ENCODE data around the gene RGS12. TPM values are rescaled to one million over a fixed set of nuclear protein-coding genes. Genes with fewer than 3 reads are reported as not detected.

RGS12 gene
- total and polyA plus RNA-seq, 2 experiments from 2014 or later = 8.0 to 19.0 TPM

DNA sequence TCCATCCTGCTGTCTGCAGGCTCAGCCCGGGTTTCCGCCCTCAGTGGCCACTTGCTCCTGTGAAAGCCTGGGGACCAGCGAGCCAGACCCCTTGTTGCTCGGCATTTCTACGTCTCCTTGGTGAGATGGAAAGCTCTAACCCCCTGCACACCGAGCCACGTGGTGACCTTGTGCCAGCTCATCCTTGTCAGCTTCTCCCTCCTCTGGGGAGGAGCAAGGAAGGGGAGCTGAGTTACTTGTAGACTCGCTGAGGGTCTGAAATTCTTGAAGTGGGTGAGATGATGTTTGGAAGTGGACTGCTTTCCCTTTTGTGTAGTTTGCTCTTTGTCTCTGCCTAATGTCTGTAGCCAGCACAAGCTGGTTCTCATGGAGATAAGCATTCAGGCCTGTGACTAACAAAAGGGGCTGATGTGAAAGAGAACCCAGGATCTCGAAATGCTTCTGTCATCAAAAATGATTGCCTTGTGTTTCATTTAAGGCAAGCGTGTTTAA lies 29.3 kb downstream of the RGS12 start (continued):
- no peak for TF ChIP-seq ZNF462 (CRISPR knock-in tag; IDR thresholded peaks at IDR 0.05)

- Histone ChIP-seq H3K9me2 (ENCODE audit: insufficient read depth) (no peaks in the 10 kb centered on the region), H3K27me3 (ENCODE audit: insufficient read depth) (no peaks in the 10 kb centered on the region), H3K27ac (ENCODE audit: low read depth) (no peak overlapping the region), H3K4me3 (no peak overlapping the region), H4K20me1 (replicated peaks; ENCODE audit: insufficient read depth) (peaks cover 3% of the 10 kb centered on the region), H3K4me1 (ENCODE audit: insufficient read depth) (peaks cover 6% of the 10 kb centered on the region; the same call in 1 of the 2 replicates), H3K36me3 (ENCODE audit: insufficient read depth) (no peaks in the 10 kb centered on the region), H2AFZ (no peak overlapping the region), H3K79me2 (replicated peaks; ENCODE audit: insufficient read depth) (peaks cover 9% of the 10 kb centered on the region; the same call in 1 of the 2 replicates), H3F3A (replicated peaks; ENCODE audit: low read depth) (no peaks in the 10 kb centered on the region), H3K4me2 (no peak overlapping the region)
- Mint-ChIP-seq H3K4me3 (no peak overlapping the region), H3K4me1 (peaks cover 30% of the 10 kb centered on the region), H3K27ac (no peak overlapping the region), H3K36me3 (ENCODE audit: low read depth) (no peaks in the 10 kb centered on the region; the same call in 2 of the 3 replicates), H3K9me3 (no peaks in the 10 kb centered on the region; the same call in 2 of the 3 replicates), H3K27me3 (ENCODE audit: insufficient read depth, low read depth, poor library complexity) (peaks cover 11% of the 10 kb centered on the region)
- no peak for DNase-seq (ENCODE audit: low spot score)
- no peak for ATAC-seq
- TF ChIP-seq JUNB (IDR thresholded peaks at IDR 0.05; ENCODE audit: unreplicated experiment) (no peak), STAT1 (IDR thresholded peaks at IDR 0.05; ENCODE audit: unreplicated experiment) (no peak), ZNF114 (CRISPR knock-in tag; IDR thresholded peaks at IDR 0.05) (no peak), ZNF331 (CRISPR knock-in tag; IDR thresholded peaks at IDR 0.05; ENCODE audit: low read depth) (no peak), EZH2phosphoT487 (IDR thresholded peaks at IDR 0.05; ENCODE audit: unreplicated experiment) (no peak), ZNF462 (CRISPR knock-in tag; IDR thresholded peaks at IDR 0.05) (no peak)
- TF ChIP-seq, protein P1, sequence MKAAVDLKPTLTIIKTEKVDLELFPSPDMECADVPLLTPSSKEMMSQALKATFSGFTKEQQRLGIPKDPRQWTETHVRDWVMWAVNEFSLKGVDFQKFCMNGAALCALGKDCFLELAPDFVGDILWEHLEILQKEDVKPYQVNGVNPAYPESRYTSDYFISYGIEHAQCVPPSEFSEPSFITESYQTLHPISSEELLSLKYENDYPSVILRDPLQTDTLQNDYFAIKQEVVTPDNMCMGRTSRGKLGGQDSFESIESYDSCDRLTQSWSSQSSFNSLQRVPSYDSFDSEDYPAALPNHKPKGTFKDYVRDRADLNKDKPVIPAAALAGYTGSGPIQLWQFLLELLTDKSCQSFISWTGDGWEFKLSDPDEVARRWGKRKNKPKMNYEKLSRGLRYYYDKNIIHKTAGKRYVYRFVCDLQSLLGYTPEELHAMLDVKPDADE (IDR thresholded peaks at IDR 0.05) = no peak
Observed at GRCh38 chr4:3323071-3323481, 30.3 kb downstream of the RGS12 start.

All from GM23338 (cell line).